ENCODE results near the gene CENPK. TPM values are rescaled to one million over a fixed set of nuclear protein-coding genes. Genes with fewer than 3 reads are reported as not detected.

CENPK gene
- total and polyA plus RNA-seq, 9 of the 15 experiments (the other 6 are each of a cell fraction or from before 2014, with no cell fraction given): 30.8 to 134 (median 69.0) TPM

DNA sequence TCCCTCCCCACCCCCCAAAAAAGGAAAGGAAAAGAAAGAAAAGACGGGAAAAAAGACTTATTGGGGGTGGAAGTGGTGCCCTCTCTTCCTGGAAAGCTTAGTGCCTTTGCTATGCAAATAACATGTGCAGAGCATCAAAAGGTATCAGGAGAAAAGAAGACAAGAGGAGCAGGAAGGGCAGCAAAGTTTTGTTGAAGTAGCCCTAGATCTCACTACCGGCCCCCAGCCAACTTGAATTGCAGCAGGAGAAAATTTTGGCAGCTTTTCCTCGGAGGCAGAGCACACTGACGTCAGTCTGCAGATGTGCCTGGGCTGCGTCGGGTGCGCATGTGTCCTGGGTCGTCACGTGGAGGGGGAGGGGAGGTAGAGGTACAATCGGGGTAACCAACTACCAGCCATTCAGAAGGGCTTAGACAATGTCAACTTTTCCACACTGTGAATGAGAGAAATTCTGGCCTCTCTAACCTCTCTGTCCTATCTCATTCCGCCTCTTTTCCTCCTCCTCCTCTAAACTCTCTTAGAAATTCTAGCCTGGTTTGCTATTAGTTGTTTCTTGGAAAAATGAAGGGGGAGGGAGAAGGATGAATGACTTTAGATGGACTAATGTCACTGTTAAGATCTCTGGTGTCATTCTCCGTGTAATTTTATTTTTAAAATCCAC lies 81.2 kb downstream of the CENPK start, which contains the start of gene ADAMTS6 (continued):
- TF ChIP-seq, protein P1, sequence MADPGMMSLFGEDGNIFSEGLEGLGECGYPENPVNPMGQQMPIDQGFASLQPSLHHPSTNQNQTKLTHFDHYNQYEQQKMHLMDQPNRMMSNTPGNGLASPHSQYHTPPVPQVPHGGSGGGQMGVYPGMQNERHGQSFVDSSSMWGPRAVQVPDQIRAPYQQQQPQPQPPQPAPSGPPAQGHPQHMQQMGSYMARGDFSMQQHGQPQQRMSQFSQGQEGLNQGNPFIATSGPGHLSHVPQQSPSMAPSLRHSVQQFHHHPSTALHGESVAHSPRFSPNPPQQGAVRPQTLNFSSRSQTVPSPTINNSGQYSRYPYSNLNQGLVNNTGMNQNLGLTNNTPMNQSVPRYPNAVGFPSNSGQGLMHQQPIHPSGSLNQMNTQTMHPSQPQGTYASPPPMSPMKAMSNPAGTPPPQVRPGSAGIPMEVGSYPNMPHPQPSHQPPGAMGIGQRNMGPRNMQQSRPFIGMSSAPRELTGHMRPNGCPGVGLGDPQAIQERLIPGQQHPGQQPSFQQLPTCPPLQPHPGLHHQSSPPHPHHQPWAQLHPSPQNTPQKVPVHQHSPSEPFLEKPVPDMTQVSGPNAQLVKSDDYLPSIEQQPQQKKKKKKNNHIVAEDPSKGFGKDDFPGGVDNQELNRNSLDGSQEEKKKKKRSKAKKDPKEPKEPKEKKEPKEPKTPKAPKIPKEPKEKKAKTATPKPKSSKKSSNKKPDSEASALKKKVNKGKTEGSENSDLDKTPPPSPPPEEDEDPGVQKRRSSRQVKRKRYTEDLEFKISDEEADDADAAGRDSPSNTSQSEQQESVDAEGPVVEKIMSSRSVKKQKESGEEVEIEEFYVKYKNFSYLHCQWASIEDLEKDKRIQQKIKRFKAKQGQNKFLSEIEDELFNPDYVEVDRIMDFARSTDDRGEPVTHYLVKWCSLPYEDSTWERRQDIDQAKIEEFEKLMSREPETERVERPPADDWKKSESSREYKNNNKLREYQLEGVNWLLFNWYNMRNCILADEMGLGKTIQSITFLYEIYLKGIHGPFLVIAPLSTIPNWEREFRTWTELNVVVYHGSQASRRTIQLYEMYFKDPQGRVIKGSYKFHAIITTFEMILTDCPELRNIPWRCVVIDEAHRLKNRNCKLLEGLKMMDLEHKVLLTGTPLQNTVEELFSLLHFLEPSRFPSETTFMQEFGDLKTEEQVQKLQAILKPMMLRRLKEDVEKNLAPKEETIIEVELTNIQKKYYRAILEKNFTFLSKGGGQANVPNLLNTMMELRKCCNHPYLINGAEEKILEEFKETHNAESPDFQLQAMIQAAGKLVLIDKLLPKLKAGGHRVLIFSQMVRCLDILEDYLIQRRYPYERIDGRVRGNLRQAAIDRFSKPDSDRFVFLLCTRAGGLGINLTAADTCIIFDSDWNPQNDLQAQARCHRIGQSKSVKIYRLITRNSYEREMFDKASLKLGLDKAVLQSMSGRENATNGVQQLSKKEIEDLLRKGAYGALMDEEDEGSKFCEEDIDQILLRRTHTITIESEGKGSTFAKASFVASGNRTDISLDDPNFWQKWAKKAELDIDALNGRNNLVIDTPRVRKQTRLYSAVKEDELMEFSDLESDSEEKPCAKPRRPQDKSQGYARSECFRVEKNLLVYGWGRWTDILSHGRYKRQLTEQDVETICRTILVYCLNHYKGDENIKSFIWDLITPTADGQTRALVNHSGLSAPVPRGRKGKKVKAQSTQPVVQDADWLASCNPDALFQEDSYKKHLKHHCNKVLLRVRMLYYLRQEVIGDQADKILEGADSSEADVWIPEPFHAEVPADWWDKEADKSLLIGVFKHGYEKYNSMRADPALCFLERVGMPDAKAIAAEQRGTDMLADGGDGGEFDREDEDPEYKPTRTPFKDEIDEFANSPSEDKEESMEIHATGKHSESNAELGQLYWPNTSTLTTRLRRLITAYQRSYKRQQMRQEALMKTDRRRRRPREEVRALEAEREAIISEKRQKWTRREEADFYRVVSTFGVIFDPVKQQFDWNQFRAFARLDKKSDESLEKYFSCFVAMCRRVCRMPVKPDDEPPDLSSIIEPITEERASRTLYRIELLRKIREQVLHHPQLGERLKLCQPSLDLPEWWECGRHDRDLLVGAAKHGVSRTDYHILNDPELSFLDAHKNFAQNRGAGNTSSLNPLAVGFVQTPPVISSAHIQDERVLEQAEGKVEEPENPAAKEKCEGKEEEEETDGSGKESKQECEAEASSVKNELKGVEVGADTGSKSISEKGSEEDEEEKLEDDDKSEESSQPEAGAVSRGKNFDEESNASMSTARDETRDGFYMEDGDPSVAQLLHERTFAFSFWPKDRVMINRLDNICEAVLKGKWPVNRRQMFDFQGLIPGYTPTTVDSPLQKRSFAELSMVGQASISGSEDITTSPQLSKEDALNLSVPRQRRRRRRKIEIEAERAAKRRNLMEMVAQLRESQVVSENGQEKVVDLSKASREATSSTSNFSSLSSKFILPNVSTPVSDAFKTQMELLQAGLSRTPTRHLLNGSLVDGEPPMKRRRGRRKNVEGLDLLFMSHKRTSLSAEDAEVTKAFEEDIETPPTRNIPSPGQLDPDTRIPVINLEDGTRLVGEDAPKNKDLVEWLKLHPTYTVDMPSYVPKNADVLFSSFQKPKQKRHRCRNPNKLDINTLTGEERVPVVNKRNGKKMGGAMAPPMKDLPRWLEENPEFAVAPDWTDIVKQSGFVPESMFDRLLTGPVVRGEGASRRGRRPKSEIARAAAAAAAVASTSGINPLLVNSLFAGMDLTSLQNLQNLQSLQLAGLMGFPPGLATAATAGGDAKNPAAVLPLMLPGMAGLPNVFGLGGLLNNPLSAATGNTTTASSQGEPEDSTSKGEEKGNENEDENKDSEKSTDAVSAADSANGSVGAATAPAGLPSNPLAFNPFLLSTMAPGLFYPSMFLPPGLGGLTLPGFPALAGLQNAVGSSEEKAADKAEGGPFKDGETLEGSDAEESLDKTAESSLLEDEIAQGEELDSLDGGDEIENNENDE (IDR thresholded peaks at IDR 0.05; ENCODE audit: low read depth, low read length): peak; percentile 37
- TF ChIP-seq JUN (IDR thresholded peaks at IDR 0.05; ENCODE audit: borderline replicate concordance, low read depth, low read length): peak; percentile 77
- no peak for TF ChIP-seq JUN (CRISPR knock-in tag; IDR thresholded peaks at IDR 0.05; ENCODE audit: borderline replicate concordance)
- peak in 1 of 2 experiments; percentile 10; a peak in 1 of 4 replicates for TF ChIP-seq TBL1XR1 (IDR thresholded peaks at IDR 0.05; ENCODE audit: low read length in 2 of 2)
- TF ChIP-seq ZNF717 (CRISPR knock-in tag; IDR thresholded peaks at IDR 0.05): no peak
- TF ChIP-seq PTBP1 (IDR thresholded peaks at IDR 0.05; ENCODE audit: low read depth, low read length): no peak
- TF ChIP-seq ZNF311 (CRISPR knock-in tag; IDR thresholded peaks at IDR 0.05): no peak
- no peak for TF ChIP-seq RBM34 (IDR thresholded peaks at IDR 0.05; ENCODE audit: borderline replicate concordance, insufficient read depth, low read length)
- no peak for TF ChIP-seq HEY1 (CRISPR knock-in tag; IDR thresholded peaks at IDR 0.05; ENCODE audit: borderline replicate concordance)
- peak; percentile 57; the same call in 1 of the 2 replicates for TF ChIP-seq PHF21A (IDR thresholded peaks at IDR 0.05; ENCODE audit: borderline replicate concordance, low read depth)
- TF ChIP-seq HLTF (IDR thresholded peaks at IDR 0.05): no peak
- 0 out of 2 replicates have a peak, but pooled peaks have one; percentile 59 for TF ChIP-seq POLR2A (conservative IDR thresholded peaks at IDR 0.05)
- TF ChIP-seq U2AF2 (optimal IDR thresholded peaks at IDR 0.05; ENCODE audit: low read depth, low read length): no peak
- TF ChIP-seq ZNF445 (CRISPR knock-in tag; IDR thresholded peaks at IDR 0.05; ENCODE audit: low read depth): no peak
- TF ChIP-seq ATF1 (CRISPR knock-in tag; IDR thresholded peaks at IDR 0.05): no peak
- peak; percentile 93 for TF ChIP-seq ATF1 (tag; IDR thresholded peaks at IDR 0.05)
- 0 out of 2 replicates have a peak, but pooled peaks have one; percentile 28 for TF ChIP-seq ZNF384 (IDR thresholded peaks at IDR 0.05; ENCODE audit: low read depth, low read length)
- no peak for TF ChIP-seq CEBPG (CRISPR knock-in tag; IDR thresholded peaks at IDR 0.05)
- no peak for TF ChIP-seq CEBPG (tag; conservative IDR thresholded peaks at IDR 0.05 in 1 of 2, IDR thresholded peaks at IDR 0.05 in 1 of 2)
- TF ChIP-seq CBFA2T3 (IDR thresholded peaks at IDR 0.05): peak; percentile 64
- TF ChIP-seq EP400 (IDR thresholded peaks at IDR 0.05): peak; percentile 80

All from K562 (cell line).